ENCODE results near the gene HDAC8.

Gene HDAC8

GRCh38 chrX:72470117-72470516, 102.5 kb downstream of the HDAC8 start:
- TF ChIP-seq CTCF (conservative IDR thresholded peaks at IDR 0.05; ENCODE audit: low read length) = no peak
- TF ChIP-seq EZH2phosphoT487 (IDR thresholded peaks at IDR 0.05; ENCODE audit: borderline replicate concordance) = no peak
- no peak overlapping the region for H2AFZ ChIP-seq (ENCODE audit: low read length)
- no peaks in the 10 kb centered on the region for H3K79me2 ChIP-seq (ENCODE audit: insufficient read depth, low read length)
- H3K27me3 ChIP-seq (ENCODE audit: insufficient read depth, low read length, poor library complexity, severe bottlenecking) = no peaks in the 10 kb centered on the region
- H3K4me1 ChIP-seq (ENCODE audit: insufficient read depth, low read length, poor library complexity, severe bottlenecking) = no peaks in the 10 kb centered on the region
- no peak overlapping the region for H3K4me2 ChIP-seq (ENCODE audit: low read depth, low read length, poor library complexity, severe bottlenecking)
- no peaks in the 10 kb centered on the region for H4K20me1 ChIP-seq (ENCODE audit: insufficient read depth, low read length, poor library complexity, severe bottlenecking)
- H3K36me3 ChIP-seq (ENCODE audit: insufficient read depth, low read length) = no peaks in the 10 kb centered on the region
- H3K9ac ChIP-seq (ENCODE audit: low read depth, low read length, poor library complexity, severe bottlenecking) = no peak overlapping the region
- no peak overlapping the region for H3K4me3 ChIP-seq (ENCODE audit: low read length, poor library complexity, severe bottlenecking)
- H3K9me2 ChIP-seq (replicated peaks; ENCODE audit: low read depth, low read length) = no peaks in the 10 kb centered on the region
- H3K9me3 ChIP-seq (ENCODE audit: insufficient read depth, low read depth, low read length) = no peaks in the 10 kb centered on the region
- no peaks in the 10 kb centered on the region for H3F3A ChIP-seq (ENCODE audit: low read depth)

- Histone ChIP-seq H2AFZ (ENCODE audit: low read length) (no peak overlapping the region), H3K79me2 (ENCODE audit: insufficient read depth, low read length) (no peaks in the 10 kb centered on the region), H3K27me3 (ENCODE audit: insufficient read depth, low read length, poor library complexity, severe bottlenecking) (no peaks in the 10 kb centered on the region), H4K20me1 (ENCODE audit: insufficient read depth, low read length, poor library complexity, severe bottlenecking) (no peaks in the 10 kb centered on the region), H3F3A (ENCODE audit: low read depth) (no peaks in the 10 kb centered on the region), H3K9ac (ENCODE audit: low read depth, low read length, poor library complexity, severe bottlenecking) (no peak overlapping the region), H3K36me3 (ENCODE audit: insufficient read depth, low read length) (no peaks in the 10 kb centered on the region), H3K9me2 (replicated peaks; ENCODE audit: low read depth, low read length) (no peaks in the 10 kb centered on the region), H3K4me2 (ENCODE audit: low read depth, low read length, poor library complexity, severe bottlenecking) (no peak overlapping the region), H3K4me3 (ENCODE audit: low read length, poor library complexity, severe bottlenecking) (no peak overlapping the region), H3K4me1 (ENCODE audit: insufficient read depth, low read length, poor library complexity, severe bottlenecking) (no peaks in the 10 kb centered on the region), H3K9me3 (ENCODE audit: insufficient read depth, low read depth, low read length) (no peaks in the 10 kb centered on the region)
- no peak for TF ChIP-seq CTCF (conservative IDR thresholded peaks at IDR 0.05; ENCODE audit: low read length)
- TF ChIP-seq EZH2phosphoT487 (IDR thresholded peaks at IDR 0.05; ENCODE audit: borderline replicate concordance) = no peak
These were observed 104.0 kb downstream of the HDAC8 start for GRCh38 chrX:72468607-72469006.

- Histone ChIP-seq H3K4me1 (ENCODE audit: insufficient read depth, low read length, poor library complexity, severe bottlenecking) (no peaks in the 10 kb centered on the region), H3F3A (ENCODE audit: low read depth) (no peaks in the 10 kb centered on the region), H4K20me1 (ENCODE audit: insufficient read depth, low read length, poor library complexity, severe bottlenecking) (no peaks in the 10 kb centered on the region), H3K4me2 (ENCODE audit: low read depth, low read length, poor library complexity, severe bottlenecking) (no peak overlapping the region), H3K27me3 (ENCODE audit: insufficient read depth, low read length, poor library complexity, severe bottlenecking) (no peaks in the 10 kb centered on the region), H3K9me2 (replicated peaks; ENCODE audit: low read depth, low read length) (no peaks in the 10 kb centered on the region), H2AFZ (ENCODE audit: low read length) (no peak overlapping the region), H3K36me3 (ENCODE audit: insufficient read depth, low read length) (peaks cover 2% of the 10 kb centered on the region; the same call in 1 of the 2 replicates), H3K79me2 (ENCODE audit: insufficient read depth, low read length) (no peaks in the 10 kb centered on the region), H3K4me3 (ENCODE audit: low read length, poor library complexity, severe bottlenecking) (no peak overlapping the region), H3K9me3 (ENCODE audit: insufficient read depth, low read depth, low read length) (no peaks in the 10 kb centered on the region), H3K9ac (ENCODE audit: low read depth, low read length, poor library complexity, severe bottlenecking) (no peak overlapping the region)
- TF ChIP-seq CTCF (conservative IDR thresholded peaks at IDR 0.05; ENCODE audit: low read length) (no peak), EZH2phosphoT487 (IDR thresholded peaks at IDR 0.05; ENCODE audit: borderline replicate concordance) (no peak)
These were observed 105.5 kb downstream of the HDAC8 start for GRCh38 chrX:72467135-72467534.

Measured in Loucy (cell line).